Measurements from ENCODE around the gene GPR137. TPM values are rescaled to one million over a fixed set of nuclear protein-coding genes. Genes with fewer than 3 reads are reported as not detected.

Gene GPR137
- total RNA-seq, 1 experiment from 2014 or later = 51.8 TPM

DNA sequence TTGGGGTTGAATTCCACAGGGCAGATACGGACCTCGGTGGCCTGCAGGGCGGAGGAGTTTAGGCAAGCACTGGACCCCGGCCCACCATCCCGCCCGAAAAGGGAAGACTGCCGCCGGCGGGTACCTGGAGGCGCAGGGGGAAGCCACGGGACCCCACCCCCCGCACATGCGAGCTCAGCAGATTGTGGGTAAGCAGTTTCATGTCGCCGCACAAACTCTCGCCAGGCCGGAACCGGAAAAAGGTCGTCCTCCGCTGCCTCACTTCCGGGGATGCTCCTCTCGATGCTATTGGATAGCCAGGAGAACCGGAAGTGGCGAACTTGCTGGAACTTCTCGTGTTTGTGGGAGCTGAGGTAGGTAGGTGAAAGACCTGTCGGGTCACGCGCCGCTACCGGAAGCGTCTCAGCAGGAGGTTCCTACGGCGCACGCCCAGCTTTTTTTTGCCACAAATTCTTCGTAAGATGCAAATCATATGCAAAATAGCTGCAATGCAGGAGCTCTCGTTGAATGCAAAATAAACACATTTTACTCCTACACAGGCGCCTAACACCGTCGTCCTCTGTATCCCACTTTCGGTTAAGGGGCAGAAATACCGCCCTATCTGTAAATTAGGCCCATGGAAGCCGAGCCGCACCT, 31.8 kb downstream of the GPR137 start, which contains the start of gene TRMT112:
TRMT112 (minus strand) TSS at position 235 of the 636 bp plus-strand sequence; CDS start at position 202, 33 bp downstream.
- Mint-ChIP-seq H3K27ac (peak within 1 kb of the TSS; percentile 99), H3K4me1 (peaks cover 17% of the 10 kb centered on the region), H3K27me3 (ENCODE audit: low read depth) (no peaks in the 10 kb centered on the region), H3K4me3 (peak within 1 kb of the TSS; percentile 90), H3K36me3 (peaks cover 27% of the 10 kb centered on the region), H3K9me3 (no peaks in the 10 kb centered on the region)
- ATAC-seq (peak; percentile 68), DNase-seq (ENCODE audit: low spot score) (peak; percentile 91)
- ChIA-PET POLR2A (interaction anchor here (0.5 to 3.0 kb wide), 17 partner anchors 13 to 657 kb away, joined by 3 to 25 read pairs (median 6); partner anchors contain the start of genes CATSPERZ, DNAJC4, ESRRA and FKBP2), CTCF (interaction anchor here (0.7 to 3.8 kb wide), 38 partner anchors 10 to 339 kb away, joined by 3 to 173 read pairs (median 5); partner anchors contain the start of genes BAD, CATSPERZ, CCDC88B and ESRRA)
- no peak for TF ChIP-seq ZNF138 (CRISPR knock-in tag; conservative IDR thresholded peaks at IDR 0.05)
- TF ChIP-seq, protein P1, sequence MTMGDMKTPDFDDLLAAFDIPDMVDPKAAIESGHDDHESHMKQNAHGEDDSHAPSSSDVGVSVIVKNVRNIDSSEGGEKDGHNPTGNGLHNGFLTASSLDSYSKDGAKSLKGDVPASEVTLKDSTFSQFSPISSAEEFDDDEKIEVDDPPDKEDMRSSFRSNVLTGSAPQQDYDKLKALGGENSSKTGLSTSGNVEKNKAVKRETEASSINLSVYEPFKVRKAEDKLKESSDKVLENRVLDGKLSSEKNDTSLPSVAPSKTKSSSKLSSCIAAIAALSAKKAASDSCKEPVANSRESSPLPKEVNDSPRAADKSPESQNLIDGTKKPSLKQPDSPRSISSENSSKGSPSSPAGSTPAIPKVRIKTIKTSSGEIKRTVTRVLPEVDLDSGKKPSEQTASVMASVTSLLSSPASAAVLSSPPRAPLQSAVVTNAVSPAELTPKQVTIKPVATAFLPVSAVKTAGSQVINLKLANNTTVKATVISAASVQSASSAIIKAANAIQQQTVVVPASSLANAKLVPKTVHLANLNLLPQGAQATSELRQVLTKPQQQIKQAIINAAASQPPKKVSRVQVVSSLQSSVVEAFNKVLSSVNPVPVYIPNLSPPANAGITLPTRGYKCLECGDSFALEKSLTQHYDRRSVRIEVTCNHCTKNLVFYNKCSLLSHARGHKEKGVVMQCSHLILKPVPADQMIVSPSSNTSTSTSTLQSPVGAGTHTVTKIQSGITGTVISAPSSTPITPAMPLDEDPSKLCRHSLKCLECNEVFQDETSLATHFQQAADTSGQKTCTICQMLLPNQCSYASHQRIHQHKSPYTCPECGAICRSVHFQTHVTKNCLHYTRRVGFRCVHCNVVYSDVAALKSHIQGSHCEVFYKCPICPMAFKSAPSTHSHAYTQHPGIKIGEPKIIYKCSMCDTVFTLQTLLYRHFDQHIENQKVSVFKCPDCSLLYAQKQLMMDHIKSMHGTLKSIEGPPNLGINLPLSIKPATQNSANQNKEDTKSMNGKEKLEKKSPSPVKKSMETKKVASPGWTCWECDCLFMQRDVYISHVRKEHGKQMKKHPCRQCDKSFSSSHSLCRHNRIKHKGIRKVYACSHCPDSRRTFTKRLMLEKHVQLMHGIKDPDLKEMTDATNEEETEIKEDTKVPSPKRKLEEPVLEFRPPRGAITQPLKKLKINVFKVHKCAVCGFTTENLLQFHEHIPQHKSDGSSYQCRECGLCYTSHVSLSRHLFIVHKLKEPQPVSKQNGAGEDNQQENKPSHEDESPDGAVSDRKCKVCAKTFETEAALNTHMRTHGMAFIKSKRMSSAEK (CRISPR knock-in tag; IDR thresholded peaks at IDR 0.05; ENCODE audit: borderline replicate concordance) = no peak
- peak; percentile 89 for TF ChIP-seq TEAD1 (CRISPR knock-in tag; IDR thresholded peaks at IDR 0.05)
- no peak for TF ChIP-seq E2F4 (CRISPR knock-in tag; IDR thresholded peaks at IDR 0.05; ENCODE audit: borderline replicate concordance, low read depth)
- TF ChIP-seq, protein P2, sequence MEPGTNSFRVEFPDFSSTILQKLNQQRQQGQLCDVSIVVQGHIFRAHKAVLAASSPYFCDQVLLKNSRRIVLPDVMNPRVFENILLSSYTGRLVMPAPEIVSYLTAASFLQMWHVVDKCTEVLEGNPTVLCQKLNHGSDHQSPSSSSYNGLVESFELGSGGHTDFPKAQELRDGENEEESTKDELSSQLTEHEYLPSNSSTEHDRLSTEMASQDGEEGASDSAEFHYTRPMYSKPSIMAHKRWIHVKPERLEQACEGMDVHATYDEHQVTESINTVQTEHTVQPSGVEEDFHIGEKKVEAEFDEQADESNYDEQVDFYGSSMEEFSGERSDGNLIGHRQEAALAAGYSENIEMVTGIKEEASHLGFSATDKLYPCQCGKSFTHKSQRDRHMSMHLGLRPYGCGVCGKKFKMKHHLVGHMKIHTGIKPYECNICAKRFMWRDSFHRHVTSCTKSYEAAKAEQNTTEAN (CRISPR knock-in tag; IDR thresholded peaks at IDR 0.05) = 0 out of 2 replicates have a peak, but pooled peaks have one; percentile 34
- TF ChIP-seq, protein P3, sequence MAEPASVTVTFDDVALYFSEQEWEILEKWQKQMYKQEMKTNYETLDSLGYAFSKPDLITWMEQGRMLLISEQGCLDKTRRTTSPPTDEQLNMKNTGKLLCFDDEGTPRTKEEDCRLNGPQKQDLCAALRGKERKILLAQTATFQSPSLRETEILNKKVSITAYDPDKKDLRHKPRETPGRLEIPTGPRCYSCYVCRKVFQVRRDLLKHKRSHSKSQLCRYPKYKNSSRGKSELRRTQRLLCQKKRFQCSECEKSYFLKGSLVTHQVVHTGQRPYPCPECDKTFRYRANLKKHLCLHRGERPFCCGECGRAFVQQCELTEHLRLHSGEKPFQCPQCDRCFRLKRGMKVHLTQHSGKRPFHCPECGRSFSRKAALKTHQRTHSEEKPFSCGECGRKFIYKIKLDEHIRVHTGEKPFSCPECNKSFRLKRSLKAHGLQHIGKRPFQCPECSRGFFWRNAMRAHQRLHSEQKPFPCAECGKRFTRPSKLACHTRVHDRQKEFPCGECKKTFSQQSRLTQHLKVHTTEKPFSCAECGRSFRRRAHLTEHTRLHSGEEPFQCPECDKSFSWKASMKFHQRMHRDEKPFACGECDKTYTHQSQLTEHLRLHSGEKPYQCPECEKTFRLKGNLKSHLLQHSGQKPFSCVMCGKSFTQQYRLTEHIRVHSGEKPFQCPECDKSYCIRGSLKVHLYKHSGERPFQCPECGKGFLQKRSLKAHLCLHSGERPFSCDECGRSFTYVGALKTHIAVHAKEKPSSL (CRISPR knock-in tag; conservative IDR thresholded peaks at IDR 0.05) = no peak
- TF ChIP-seq ZNF232 (CRISPR knock-in tag; IDR thresholded peaks at IDR 0.05) = 0 out of 2 replicates have a peak, but pooled peaks have one; percentile 70
- TF ChIP-seq GABPB1 (CRISPR knock-in tag; IDR thresholded peaks at IDR 0.05) = peak; percentile 77
- peak; percentile 12; the same call in 1 of the 2 replicates for TF ChIP-seq FOXP1 (CRISPR knock-in tag; IDR thresholded peaks at IDR 0.05; ENCODE audit: borderline replicate concordance)
- TF ChIP-seq, protein P4, sequence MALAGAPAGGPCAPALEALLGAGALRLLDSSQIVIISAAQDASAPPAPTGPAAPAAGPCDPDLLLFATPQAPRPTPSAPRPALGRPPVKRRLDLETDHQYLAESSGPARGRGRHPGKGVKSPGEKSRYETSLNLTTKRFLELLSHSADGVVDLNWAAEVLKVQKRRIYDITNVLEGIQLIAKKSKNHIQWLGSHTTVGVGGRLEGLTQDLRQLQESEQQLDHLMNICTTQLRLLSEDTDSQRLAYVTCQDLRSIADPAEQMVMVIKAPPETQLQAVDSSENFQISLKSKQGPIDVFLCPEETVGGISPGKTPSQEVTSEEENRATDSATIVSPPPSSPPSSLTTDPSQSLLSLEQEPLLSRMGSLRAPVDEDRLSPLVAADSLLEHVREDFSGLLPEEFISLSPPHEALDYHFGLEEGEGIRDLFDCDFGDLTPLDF (CRISPR knock-in tag; IDR thresholded peaks at IDR 0.05) = 0 out of 2 replicates have a peak, but pooled peaks have one; percentile 64
- TF ChIP-seq USF1 (CRISPR knock-in tag; IDR thresholded peaks at IDR 0.05) = peak; percentile 88
- no peak for TF ChIP-seq NR2C2 (CRISPR knock-in tag; IDR thresholded peaks at IDR 0.05)
- TF ChIP-seq JUN (CRISPR knock-in tag; IDR thresholded peaks at IDR 0.05) = peak; percentile 13; the same call in 1 of the 2 replicates
- peak; percentile 73; the same call in 1 of the 2 replicates for TF ChIP-seq IRF1 (CRISPR knock-in tag; IDR thresholded peaks at IDR 0.05)
- TF ChIP-seq SMAD3 (CRISPR knock-in tag; IDR thresholded peaks at IDR 0.05; ENCODE audit: borderline replicate concordance) = 0 out of 2 replicates have a peak, but pooled peaks have one; percentile 65
- TF ChIP-seq ARID4B (CRISPR knock-in tag; IDR thresholded peaks at IDR 0.05; ENCODE audit: borderline replicate concordance) = peak; percentile 24; the same call in 1 of the 2 replicates
- 0 out of 2 replicates have a peak, but pooled peaks have one; percentile 20 for TF ChIP-seq CREB1 (CRISPR knock-in tag; IDR thresholded peaks at IDR 0.05)
- peak; percentile 68 for TF ChIP-seq NFYB (CRISPR knock-in tag; conservative IDR thresholded peaks at IDR 0.05; ENCODE audit: low read depth)
- no peak for TF ChIP-seq TEAD4 (CRISPR knock-in tag; IDR thresholded peaks at IDR 0.05)
